ENCODE measurements around the gene ETV3L.

The ETV3L gene

GRCh38 chr1:157099633-157100009 is at the start of gene ETV3L:
Gene ETV3L, minus strand, starts transcription at chr1:157099808. Its CDS starts 285 bp downstream, at chr1:157099523.
- in situ Hi-C loops (cut with MboI; ENCODE audit: low sequenced_read_pairs), result no loop called here

GRCh38 chr1:157147906-157148700 is 48.5 kb upstream of the ETV3L start:
- in situ Hi-C loops (cut with MboI; ENCODE audit: low sequenced_read_pairs), result no loop called here

GRCh38 chr1:157147037-157147436 is 47.4 kb upstream of the ETV3L start:
- in situ Hi-C loops (cut with MboI; ENCODE audit: low sequenced_read_pairs), result no loop called here

- in situ Hi-C loops (cut with MboI; ENCODE audit: low sequenced_read_pairs), result no loop called here
Measured at GRCh38 chr1:157146244-157146643, 46.6 kb upstream of the ETV3L start.

- in situ Hi-C loops (cut with MboI; ENCODE audit: low sequenced_read_pairs), result no loop called here
Measured at GRCh38 chr1:157145076-157145475, 45.5 kb upstream of the ETV3L start.

- in situ Hi-C loops (cut with MboI; ENCODE audit: low sequenced_read_pairs), result no loop called here
Measured at GRCh38 chr1:157144509-157144908, 44.9 kb upstream of the ETV3L start.

GRCh38 chr1:157142765-157143423 is 43.3 kb upstream of the ETV3L start:
- in situ Hi-C loops (cut with MboI; ENCODE audit: low sequenced_read_pairs), result no loop called here

- in situ Hi-C loops (cut with MboI; ENCODE audit: low sequenced_read_pairs), result no loop called here
Measured at GRCh38 chr1:157142201-157142600, 42.6 kb upstream of the ETV3L start.

GRCh38 chr1:157141212-157141855 is 41.7 kb upstream of the ETV3L start:
- in situ Hi-C loops (cut with MboI; ENCODE audit: low sequenced_read_pairs), result no loop called here

GRCh38 chr1:157140063-157140588 is 40.5 kb upstream of the ETV3L start:
- in situ Hi-C loops (cut with MboI; ENCODE audit: low sequenced_read_pairs), result no loop called here

- in situ Hi-C loops (cut with MboI; ENCODE audit: low sequenced_read_pairs), result no loop called here
Measured at GRCh38 chr1:157139052-157139715, 39.6 kb upstream of the ETV3L start.

GRCh38 chr1:157138220-157139051 is 38.8 kb upstream of the ETV3L start, which contains the start of gene ETV3:
Gene ETV3, minus strand, starts transcription at chr1:157138395. Its CDS starts 2,043 bp downstream, at chr1:157136352.
- in situ Hi-C loops (cut with MboI; ENCODE audit: low sequenced_read_pairs), result no loop called here

GRCh38 chr1:157137408-157138219 is 38.0 kb upstream of the ETV3L start:
- in situ Hi-C loops (cut with MboI; ENCODE audit: low sequenced_read_pairs), result no loop called here

- in situ Hi-C loops (cut with MboI; ENCODE audit: low sequenced_read_pairs), result no loop called here
Measured at GRCh38 chr1:157137046-157137407, 37.4 kb upstream of the ETV3L start.

- in situ Hi-C loops (cut with MboI; ENCODE audit: low sequenced_read_pairs), result no loop called here
Measured at GRCh38 chr1:157136133-157136532, 36.5 kb upstream of the ETV3L start.

- in situ Hi-C loops (cut with MboI; ENCODE audit: low sequenced_read_pairs), result no loop called here
Measured at GRCh38 chr1:157135646-157136045, 36.0 kb upstream of the ETV3L start.

GRCh38 chr1:157135070-157135469 is 35.5 kb upstream of the ETV3L start:
- in situ Hi-C loops (cut with MboI; ENCODE audit: low sequenced_read_pairs), result no loop called here

- in situ Hi-C loops (cut with MboI; ENCODE audit: low sequenced_read_pairs), result no loop called here
Measured at GRCh38 chr1:157134442-157134841, 34.8 kb upstream of the ETV3L start.

- in situ Hi-C loops (cut with MboI; ENCODE audit: low sequenced_read_pairs), result no loop called here
Measured at GRCh38 chr1:157133426-157133825, 33.8 kb upstream of the ETV3L start.

Measured in hTERT RPE-1 (cell line).